Activated CD4-positive, alpha-beta T cell treated with anti-CD3 and anti-CD28 coated beads for 36 hours (primary cell): ENCODE results near the gene NAT14. TPM values are rescaled to one million over a fixed set of nuclear protein-coding genes. Genes with fewer than 3 reads are reported as not detected.

Experiments used
- ATAC-seq: fragments of 200-7000 bp; cut with Tn5 transposase; one replicate; pipeline ENCODE4 v1.10.0; 2021; ENCODE audit warnings: mild to moderate bottlenecking, moderate library complexity
- CTCF ChIA-PET: fragments of 350-600 bp; sonication (Branson Sonifier 250); formaldehyde crosslinking; loops from one replicate; lab custom pipeline; 2021; ENCODE audit warnings: antibody characterized with exemption; lab: Charles Lee
- POLR2A ChIA-PET: fragments of 350-600 bp; sonication (Branson Sonifier 250); formaldehyde crosslinking; loops from one replicate; lab custom pipeline; 2021; ENCODE audit warnings: antibody characterized with exemption, inconsistent platforms; lab: Charles Lee
- DNase-seq: peaks from one replicate; pipeline ENCODE4 v3.0.0-alpha.2; 2020
- H3K27ac Mint-ChIP-seq: one replicate; pipeline ENCODE4 v1.8.0; 2021; ENCODE audit warnings: mixed read lengths
- H3K27me3 Mint-ChIP-seq: one replicate; pipeline ENCODE4 v1.8.0; 2021; ENCODE audit warnings: mixed read lengths
- H3K36me3 Mint-ChIP-seq: one replicate; pipeline ENCODE4 v1.8.0; 2021; ENCODE audit warnings: low read depth, mixed read lengths
- H3K4me1 Mint-ChIP-seq: one replicate; pipeline ENCODE4 v1.8.0; 2021; ENCODE audit warnings: mixed read lengths
- H3K4me3 Mint-ChIP-seq: one replicate; pipeline ENCODE4 v1.8.0; 2021; ENCODE audit warnings: mild to moderate bottlenecking, moderate library complexity, mixed read lengths
- H3K9me3 Mint-ChIP-seq: one replicate; pipeline ENCODE4 v1.8.0; 2021; ENCODE audit warnings: low read depth, mixed read lengths
- intact Hi-C, 2 experiments: fragments of 100-400 bp; cut with DNase I in 1 of 2; cut with micrococcal nuclease in 1 of 2; formaldehyde crosslinking; loops; one replicate each; pipeline versions ENCODE4 v1.14.2 to v1.15.1; 2022 to 2024; cut with DNase I, micrococcal nuclease
- total RNA-seq, 2 experiments: library from RNA; stranded (reverse); gene quantifications; one replicate each; pipeline ENCODE4 v1.2.3, GENCODE V29; 2021

Gene NAT14
- 10 to 100 TPM in 1 of 2 experiments, 1 to 10 TPM in 1; 8.2 to 14.8 TPM for total RNA-seq

DNA sequence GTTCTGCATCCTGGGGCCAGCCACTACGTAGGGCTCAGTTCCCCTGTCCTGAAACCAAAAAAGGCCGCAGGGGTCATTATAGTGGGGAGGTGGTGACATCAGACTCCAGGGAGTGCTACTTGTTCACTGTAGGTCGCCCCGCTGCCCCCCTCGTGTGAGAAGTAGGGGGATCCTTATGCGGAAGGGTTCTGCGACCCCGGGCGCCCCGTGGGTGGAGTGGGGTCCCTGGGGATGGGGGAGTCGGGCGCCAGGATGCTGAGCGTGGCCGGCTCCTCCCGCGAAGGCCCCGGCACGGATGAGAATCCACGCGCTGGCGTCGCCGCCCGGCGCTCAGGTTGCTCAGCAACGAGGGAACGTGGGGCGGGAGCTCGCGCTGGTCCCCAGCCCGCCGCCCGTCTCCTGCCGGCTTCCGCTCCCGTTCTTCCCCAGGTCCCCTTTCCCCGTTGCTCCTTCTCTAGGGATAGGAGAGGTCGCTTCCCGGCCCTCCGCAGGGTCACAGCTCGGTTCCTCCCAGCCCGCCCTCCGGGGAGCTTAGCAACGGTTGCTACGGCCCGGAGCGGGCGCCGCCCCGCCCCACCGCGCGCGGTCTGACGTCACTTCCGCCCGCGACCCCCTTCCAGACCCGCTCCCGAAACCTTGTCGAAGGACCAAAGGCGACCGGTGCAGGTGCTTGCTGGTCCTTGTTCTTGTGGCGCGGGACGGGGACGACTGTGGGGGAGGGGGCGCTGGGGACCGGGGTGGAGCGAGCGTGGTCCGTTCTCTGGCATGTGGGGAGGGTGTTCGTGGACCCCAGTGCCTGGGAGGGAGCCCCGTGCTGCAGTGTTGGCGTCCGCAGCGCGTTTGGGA lies at the start of gene NAT14:
TSS of gene NAT14 (plus strand) at position 596 of the 846 bp plus-strand sequence. CDS start 521 bp downstream, outside the sequence.
- Mint-ChIP-seq H3K4me3 (peak within 1 kb of the TSS; percentile 75), H3K4me1 (peaks cover 21% of the 10 kb centered on the region), H3K27ac (peak within 1 kb of the TSS; percentile 78), H3K27me3 (no peaks in the 10 kb centered on the region), H3K36me3 (no peaks in the 10 kb centered on the region), H3K9me3 (no peaks in the 10 kb centered on the region)
- ChIA-PET POLR2A (interaction anchor here (0.7 to 1.2 kb wide), 3 partner anchors 8 to 145 kb away, joined by 3 to 4 read pairs (median 3); partner anchors contain the start of genes KMT5C and ZNF628), CTCF (interaction anchor here (0.6 to 1.6 kb wide), 7 partner anchors 10 to 170 kb away, joined by 3 to 6 read pairs (median 3); no protein-coding TSS in a partner anchor)
- peak; percentile 75 for DNase-seq
- intact Hi-C loops = loop anchor here in 1 of 2 experiments (1.0 kb wide), 2 partner anchors 24 to 100 kb away; partner anchors contain the start of genes ISOC2 and RPL28
- peak; percentile 74 for ATAC-seq

GRCh38 chr19:55436847-55437246 lies 48.1 kb upstream of the NAT14 start:
- ChIA-PET POLR2A (no interaction called here), CTCF (interaction anchor here (0.7 to 1.1 kb wide), 3 partner anchors 31 to 195 kb away, joined by 3 read pairs; no protein-coding TSS in a partner anchor)
- Mint-ChIP-seq H3K36me3 (no peaks in the 10 kb centered on the region), H3K4me3 (no peak overlapping the region), H3K27me3 (peaks cover 46% of the 10 kb centered on the region), H3K9me3 (no peaks in the 10 kb centered on the region), H3K4me1 (peaks cover 12% of the 10 kb centered on the region), H3K27ac (no peak overlapping the region)
- intact Hi-C loops = loop anchor here in 1 of 2 experiments (1.0 kb wide), 1 partner anchor 257 kb away; the partner anchor contains the start of gene SYT5
- ATAC-seq = no peak
- DNase-seq = no peak

- no peak for ATAC-seq
- DNase-seq = peak; percentile 58
- Mint-ChIP-seq H3K4me1 (peaks cover 13% of the 10 kb centered on the region), H3K36me3 (no peaks in the 10 kb centered on the region), H3K27ac (no peak overlapping the region), H3K27me3 (peaks cover 44% of the 10 kb centered on the region), H3K4me3 (no peak overlapping the region), H3K9me3 (no peaks in the 10 kb centered on the region)
- intact Hi-C loops = loop anchor here in 1 of 2 experiments (1.0 kb wide), 1 partner anchor 257 kb away; the partner anchor contains the start of gene SYT5
- ChIA-PET CTCF (interaction anchor here (0.7 kb wide), 2 partner anchors 116 to 194 kb away, joined by 3 read pairs; no protein-coding TSS in a partner anchor), POLR2A (no interaction called here)
Measured at GRCh38 chr19:55437410-55437809, 47.6 kb upstream of the NAT14 start.

DNA sequence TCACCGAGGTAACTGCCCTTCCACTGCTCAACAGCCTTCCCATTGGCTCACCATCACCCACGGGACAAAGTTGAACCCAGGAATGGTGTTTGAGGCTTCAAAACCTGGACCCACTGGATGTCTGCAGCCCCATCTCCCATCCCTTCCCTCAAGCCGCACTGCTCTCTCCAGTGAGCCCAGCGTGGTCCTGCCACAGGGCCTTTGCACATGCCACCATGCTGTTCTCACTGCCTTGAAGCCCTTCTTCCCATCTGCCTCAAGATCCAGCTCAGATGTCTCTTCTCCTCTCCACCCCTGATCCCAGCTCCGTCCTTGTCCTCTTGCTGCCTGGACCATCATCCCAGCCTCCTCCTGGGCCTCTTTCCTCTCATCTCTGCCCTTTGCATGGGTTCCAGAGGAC lies 45.9 kb upstream of the NAT14 start:
- H3K27ac Mint-ChIP-seq = no peak overlapping the region
- POLR2A ChIA-PET = no interaction called here
- intact Hi-C loops = no loop called here
- CTCF ChIA-PET = no interaction called here
- DNase-seq (no peak), ATAC-seq (no peak)
- no peak overlapping the region for H3K4me3 Mint-ChIP-seq
- H3K27me3 Mint-ChIP-seq = peaks cover 50% of the 10 kb centered on the region
- no peaks in the 10 kb centered on the region for H3K36me3 Mint-ChIP-seq
- H3K9me3 Mint-ChIP-seq = no peaks in the 10 kb centered on the region
- H3K4me1 Mint-ChIP-seq = peaks cover 16% of the 10 kb centered on the region

- POLR2A ChIA-PET = no interaction called here
- Mint-ChIP-seq H3K4me1 (peaks cover 16% of the 10 kb centered on the region), H3K36me3 (no peaks in the 10 kb centered on the region), H3K27ac (no peak overlapping the region), H3K9me3 (no peaks in the 10 kb centered on the region), H3K4me3 (no peak overlapping the region), H3K27me3 (peaks cover 64% of the 10 kb centered on the region)
- CTCF ChIA-PET = interaction anchor here (1.4 kb wide), 2 partner anchors 11 to 22 kb away, joined by 3 to 4 read pairs; no protein-coding TSS in a partner anchor
- ATAC-seq (peak; percentile 57), DNase-seq (peak; percentile 53)
- intact Hi-C loops = loop anchor here in 1 of 2 experiments (5.0 kb wide), 1 partner anchor 88 kb away; the partner anchor contains the start of gene COX6B2
Measured at GRCh38 chr19:55440411-55441105, 44.4 kb upstream of the NAT14 start.

DNA sequence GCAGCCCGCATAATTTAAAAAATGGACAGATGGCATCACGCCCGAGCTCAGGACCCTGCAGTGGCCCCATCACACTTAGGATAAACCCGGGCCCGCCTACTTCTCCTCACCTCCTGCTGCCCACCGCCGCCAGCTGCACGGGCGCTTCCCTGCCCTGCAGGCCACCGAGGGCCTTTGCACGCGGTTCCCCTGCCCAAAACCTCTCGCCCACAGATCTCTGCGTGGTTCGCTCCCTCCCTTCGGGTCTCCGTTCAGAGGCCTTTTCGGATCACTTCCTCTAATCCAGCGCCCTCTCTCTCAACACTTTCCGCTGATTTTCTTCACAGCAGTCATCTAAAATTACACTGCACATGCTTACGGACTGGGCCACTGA lies 43.7 kb upstream of the NAT14 start:
- H3K36me3 Mint-ChIP-seq = no peaks in the 10 kb centered on the region
- no peaks in the 10 kb centered on the region for H3K9me3 Mint-ChIP-seq
- peaks cover 68% of the 10 kb centered on the region for H3K27me3 Mint-ChIP-seq
- CTCF ChIA-PET = no interaction called here
- peaks cover 16% of the 10 kb centered on the region for H3K4me1 Mint-ChIP-seq
- H3K4me3 Mint-ChIP-seq = no peak overlapping the region
- no peak for DNase-seq
- no peak overlapping the region for H3K27ac Mint-ChIP-seq
- POLR2A ChIA-PET = no interaction called here
- intact Hi-C loops = loop anchor here in 1 of 2 experiments (5.0 kb wide), 1 partner anchor 89 kb away; the partner anchor contains the start of gene COX6B2
- no peak for ATAC-seq

DNA sequence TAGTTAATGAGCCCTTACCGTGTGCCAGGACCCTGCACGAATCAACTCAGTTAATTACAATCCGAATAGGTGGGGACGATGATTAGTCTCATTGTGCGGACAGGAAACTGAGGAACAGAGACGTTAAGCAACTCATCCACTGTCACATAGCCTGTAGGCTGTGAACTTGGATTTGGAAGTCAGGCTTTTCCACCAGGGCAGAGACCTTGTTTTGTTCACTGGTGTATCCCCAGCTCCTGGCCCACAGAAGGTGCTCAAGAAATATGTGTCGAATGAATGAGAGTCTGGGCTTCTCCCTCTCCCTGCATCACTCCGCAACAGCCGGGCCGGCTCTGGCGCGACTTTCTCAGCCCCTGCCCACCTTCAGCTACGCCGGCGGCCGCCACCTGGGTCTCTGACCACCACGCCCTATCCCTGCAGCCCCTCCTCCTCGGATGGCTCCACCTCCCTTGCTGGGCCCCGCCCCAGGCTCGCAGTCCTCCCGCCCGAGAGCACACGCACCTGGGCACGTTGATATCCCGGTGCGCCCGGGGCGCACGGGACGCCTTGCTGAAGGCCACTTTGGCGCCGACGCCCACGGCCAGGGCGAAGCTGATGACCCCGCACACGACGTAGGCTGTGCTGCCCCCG lies 43.2 kb upstream of the NAT14 start:
- CTCF ChIA-PET = no interaction called here
- peak; percentile 44 for DNase-seq
- peaks cover 16% of the 10 kb centered on the region for H3K4me1 Mint-ChIP-seq
- no peak overlapping the region for H3K4me3 Mint-ChIP-seq
- H3K9me3 Mint-ChIP-seq = no peaks in the 10 kb centered on the region
- no peak overlapping the region for H3K27ac Mint-ChIP-seq
- H3K36me3 Mint-ChIP-seq = no peaks in the 10 kb centered on the region
- peaks cover 66% of the 10 kb centered on the region for H3K27me3 Mint-ChIP-seq
- peak; percentile 30 for ATAC-seq
- POLR2A ChIA-PET = no interaction called here
- intact Hi-C loops = loop anchor here in 1 of 2 experiments (5.0 kb wide), 1 partner anchor 90 kb away; the partner anchor contains the start of gene COX6B2

GRCh38 chr19:55442372-55442961 lies 42.5 kb upstream of the NAT14 start:
- Mint-ChIP-seq H3K9me3 (no peaks in the 10 kb centered on the region), H3K27ac (no peak overlapping the region), H3K4me3 (no peak overlapping the region), H3K27me3 (peaks cover 59% of the 10 kb centered on the region), H3K36me3 (no peaks in the 10 kb centered on the region), H3K4me1 (peaks cover 16% of the 10 kb centered on the region)
- intact Hi-C loops = loop anchor here in 1 of 2 experiments (5.0 kb wide), 1 partner anchor 90 kb away; the partner anchor contains the start of gene COX6B2
- peak; percentile 30 for ATAC-seq
- DNase-seq = peak; percentile 49
- ChIA-PET CTCF (no interaction called here), POLR2A (no interaction called here)

GRCh38 chr19:55443045-55443823 lies 41.8 kb upstream of the NAT14 start, which contains the start of gene SHISA7:
Gene SHISA7 (minus strand): TSS chr19:55443300. CDS start chr19:55442863, 437 bp downstream.
- intact Hi-C loops = loop anchor here in 1 of 2 experiments (5.0 kb wide), 1 partner anchor 91 kb away; the partner anchor contains the start of gene COX6B2
- no peak within 1 kb of the TSS for H3K27ac Mint-ChIP-seq
- H3K36me3 Mint-ChIP-seq = no peaks in the 10 kb centered on the region
- no peak within 1 kb of the TSS for H3K4me3 Mint-ChIP-seq
- ChIA-PET CTCF (no interaction called here), POLR2A (no interaction called here)
- peaks cover 58% of the 10 kb centered on the region for H3K27me3 Mint-ChIP-seq
- no peak for ATAC-seq
- H3K4me1 Mint-ChIP-seq = peaks cover 16% of the 10 kb centered on the region
- no peak for DNase-seq
- H3K9me3 Mint-ChIP-seq = no peaks in the 10 kb centered on the region
